CD4-positive, alpha-beta memory T cell (primary cell): Measurements from ENCODE around the gene EPDR1. TPM values are rescaled to one million over a fixed set of nuclear protein-coding genes. Genes with fewer than 3 reads are reported as not detected.

Experiments used
- CTCF ChIA-PET: fragments of 350-600 bp; sonication (Branson Sonifier 250); formaldehyde crosslinking; loops from one replicate; lab custom pipeline; 2021; ENCODE audit warnings: inconsistent platforms; ENCODE audit not compliant: partially characterized antibody; lab: Charles Lee
- POLR2A ChIA-PET: fragments of 350-600 bp; sonication (Branson Sonifier 250); formaldehyde crosslinking; loops from one replicate; lab custom pipeline; 2021; ENCODE audit not compliant: partially characterized antibody; lab: Charles Lee
- DNase-seq, 5 donors: peaks; one replicate each; pipeline versions ENCODE4 v3.0.0 to v3.0.0-alpha.2; 2020 to 2022; ENCODE audit warnings: mixed read lengths in 1 of 5
- H3K27ac ChIP-seq: one replicate; pipeline ENCODE4 v1.7.0; 2013; ENCODE audit warnings: low read depth, low read length
- H3K27me3 ChIP-seq: 2 replicates; pipeline ENCODE4 v1.7.0; 2013; ENCODE audit warnings: mild to moderate bottlenecking, low read length, moderate library complexity; ENCODE audit not compliant: insufficient read depth
- H3K36me3 ChIP-seq: 2 replicates; pipeline ENCODE4 v1.7.0; 2013; ENCODE audit warnings: mild to moderate bottlenecking, low read length, moderate library complexity; ENCODE audit not compliant: insufficient read depth
- H3K4me1 ChIP-seq: 2 replicates; pipeline ENCODE4 v1.7.0; 2013; ENCODE audit warnings: mild to moderate bottlenecking, low read length, moderate library complexity; ENCODE audit not compliant: insufficient read depth
- H3K4me3 ChIP-seq, 2 donors: one replicate each; pipeline ENCODE4 v1.7.0; 2013; ENCODE audit warnings: low read length in 2 of 2, mild to moderate bottlenecking in 1 of 2
- H3K9me3 ChIP-seq, 2 donors: one replicate each; pipeline ENCODE4 v1.7.0; 2013; ENCODE audit warnings: low read length in 2 of 2, control low read depth in 1 of 2; ENCODE audit not compliant: control insufficient read depth in 1 of 2
- H3K27ac Mint-ChIP-seq, 7 donors: one replicate each; pipeline ENCODE4 v1.8.0; 2020 to 2021; ENCODE audit warnings: mixed read lengths in 7 of 7, mild to moderate bottlenecking in 6 of 7, inconsistent platforms in 3 of 7, moderate library complexity in 3 of 7
- H3K27me3 Mint-ChIP-seq, 2 donors: one replicate each; pipeline ENCODE4 v1.8.0; 2020 to 2021; ENCODE audit warnings: mixed read lengths in 2 of 2
- H3K36me3 Mint-ChIP-seq, 2 donors: one replicate each; pipeline ENCODE4 v1.8.0; 2020 to 2021; ENCODE audit warnings: mixed read lengths in 2 of 2, inconsistent platforms in 1 of 2, mild to moderate bottlenecking in 1 of 2
- H3K4me1 Mint-ChIP-seq, 4 donors: one replicate each; pipeline ENCODE4 v1.8.0; 2020 to 2021; ENCODE audit warnings: mixed read lengths in 4 of 4, mild to moderate bottlenecking in 1 of 4
- H3K4me3 Mint-ChIP-seq, 8 donors: one replicate each; pipeline ENCODE4 v1.8.0; 2020 to 2021; ENCODE audit warnings: mixed read lengths in 8 of 8, mild to moderate bottlenecking in 7 of 8, moderate library complexity in 6 of 8, inconsistent platforms in 3 of 8
- H3K9me3 Mint-ChIP-seq, 8 donors: one replicate each; pipeline ENCODE4 v1.8.0; 2020 to 2021; ENCODE audit warnings: mixed read lengths in 8 of 8, mild to moderate bottlenecking in 5 of 8, inconsistent platforms in 3 of 8, moderate library complexity in 1 of 8
- intact Hi-C: fragments of 100-400 bp; cut with micrococcal nuclease; formaldehyde crosslinking; loops from one replicate; pipeline ENCODE4 v1.15.1; 2023
- polyA plus RNA-seq, 2 donors: library from polyadenylated mRNA; unstranded; fragments of 300-500 nt; fragmentation: Illumina TruSeq; gene quantifications; one replicate each; pipeline ENCODE4 v1.2.3, GENCODE V29; 2021
- total RNA-seq, 2 experiments: library from RNA; stranded (reverse); gene quantifications; one replicate each; pipeline ENCODE4 v1.2.3, GENCODE V29; 2021

EPDR1 gene
- total and polyA plus RNA-seq, 4 experiments from 2014 or later = 0.19 to 0.41 (median 0.34) TPM

- no peaks in the 10 kb centered on the region for H3K36me3 ChIP-seq
- H3K4me3 Mint-ChIP-seq = peak overlapping the region; percentile 29 to 85 (median 65)
- CTCF ChIA-PET = no interaction called here
- H3K27ac Mint-ChIP-seq = no peak overlapping the region
- H3K4me1 Mint-ChIP-seq = peaks cover 6 to 18% (median 12%) of the 10 kb centered on the region in 4 donors
- no peak overlapping the region for H3K27ac ChIP-seq
- H3K4me3 ChIP-seq = no peak overlapping the region
- peaks cover 45 to 53% of the 10 kb centered on the region in 2 donors for H3K27me3 Mint-ChIP-seq
- peaks cover 0 to 19% (median 6%) of the 10 kb centered on the region in 8 donors for H3K9me3 Mint-ChIP-seq
- POLR2A ChIA-PET = no interaction called here
- peaks cover 6% of the 10 kb centered on the region for H3K4me1 ChIP-seq
- peaks cover 0 to 2% of the 10 kb centered on the region in 2 donors for H3K36me3 Mint-ChIP-seq
- intact Hi-C loops = no loop called here
- H3K9me3 ChIP-seq = no peaks in the 10 kb centered on the region
- H3K27me3 ChIP-seq = peaks cover 6% of the 10 kb centered on the region
- DNase-seq = no peak
Observed at GRCh38 chr7:37920849-37921805, 687 bp downstream of the EPDR1 start.

GRCh38 chr7:37921876-37922275 lies 1.4 kb downstream of the EPDR1 start:
- Mint-ChIP-seq H3K4me3 (peak overlapping the region in 4 of 8 donors; percentile 9 to 45 (median 30)), H3K4me1 (peaks cover 4 to 16% (median 12%) of the 10 kb centered on the region in 4 donors), H3K27me3 (peaks cover 45 to 53% of the 10 kb centered on the region in 2 donors), H3K9me3 (peaks cover 0 to 21% (median 7%) of the 10 kb centered on the region in 8 donors), H3K27ac (no peak overlapping the region), H3K36me3 (peaks cover 0 to 3% of the 10 kb centered on the region in 2 donors)
- peaks cover 3% of the 10 kb centered on the region for H3K4me1 ChIP-seq
- POLR2A ChIA-PET = no interaction called here
- no peak for DNase-seq
- no peak overlapping the region for H3K27ac ChIP-seq
- H3K4me3 ChIP-seq = no peak overlapping the region
- no peaks in the 10 kb centered on the region for H3K9me3 ChIP-seq
- H3K27me3 ChIP-seq = peaks cover 6% of the 10 kb centered on the region
- CTCF ChIA-PET = no interaction called here
- intact Hi-C loops = no loop called here
- H3K36me3 ChIP-seq = no peaks in the 10 kb centered on the region

DNA sequence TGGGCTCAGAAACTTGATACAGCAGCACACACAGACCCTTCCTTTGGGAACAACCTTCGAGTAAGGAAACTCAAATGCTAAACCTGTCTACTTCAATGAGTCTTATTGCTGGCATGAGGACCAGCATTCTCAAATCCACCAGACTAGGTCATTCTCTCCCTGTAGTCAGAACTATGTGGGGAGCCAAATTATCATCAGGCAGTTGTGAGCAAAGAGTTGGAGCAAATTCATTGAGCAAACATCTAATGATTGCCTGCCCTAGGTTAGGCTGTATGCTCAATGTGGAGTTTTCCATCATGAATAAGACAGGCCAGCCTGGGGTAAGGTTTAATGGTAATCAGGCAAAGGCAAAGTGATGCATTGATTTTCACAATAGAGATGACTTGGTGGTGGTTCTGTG lies 3.6 kb downstream of the EPDR1 start:
- Histone ChIP-seq H3K27ac (no peak overlapping the region), H3K27me3 (peaks cover under 1% of the 10 kb centered on the region), H3K4me3 (no peak overlapping the region), H3K9me3 (no peaks in the 10 kb centered on the region), H3K4me1 (no peaks in the 10 kb centered on the region), H3K36me3 (no peaks in the 10 kb centered on the region)
- H3K27me3 Mint-ChIP-seq = peaks cover 34 to 39% of the 10 kb centered on the region in 2 donors
- no peak overlapping the region for H3K27ac Mint-ChIP-seq
- H3K4me3 Mint-ChIP-seq = no peak overlapping the region
- peaks cover 0 to 3% of the 10 kb centered on the region in 2 donors for H3K36me3 Mint-ChIP-seq
- H3K4me1 Mint-ChIP-seq = peaks cover 1 to 11% (median 7%) of the 10 kb centered on the region in 4 donors
- no peak for DNase-seq
- POLR2A ChIA-PET = no interaction called here
- CTCF ChIA-PET = no interaction called here
- peaks cover 0 to 21% (median 7%) of the 10 kb centered on the region in 8 donors for H3K9me3 Mint-ChIP-seq
- intact Hi-C loops = no loop called here

- H3K4me1 ChIP-seq = no peaks in the 10 kb centered on the region
- Mint-ChIP-seq H3K36me3 (peaks cover 0 to 3% of the 10 kb centered on the region in 2 donors), H3K4me3 (no peak overlapping the region), H3K4me1 (peaks cover 1 to 11% (median 7%) of the 10 kb centered on the region in 4 donors), H3K27ac (no peak overlapping the region), H3K9me3 (peaks cover 0 to 21% (median 7%) of the 10 kb centered on the region in 8 donors), H3K27me3 (peaks cover 28 to 33% of the 10 kb centered on the region in 2 donors)
- no peak overlapping the region for H3K4me3 ChIP-seq
- H3K9me3 ChIP-seq = no peaks in the 10 kb centered on the region
- ChIA-PET POLR2A (no interaction called here), CTCF (no interaction called here)
- intact Hi-C loops = no loop called here
- H3K27ac ChIP-seq = no peak overlapping the region
- no peak for DNase-seq
- no peaks in the 10 kb centered on the region for H3K36me3 ChIP-seq
- H3K27me3 ChIP-seq = no peaks in the 10 kb centered on the region
Observed at GRCh38 chr7:37924491-37925041, 4.1 kb downstream of the EPDR1 start.

GRCh38 chr7:37925620-37926019 lies 5.2 kb downstream of the EPDR1 start:
- H3K4me1 Mint-ChIP-seq = peaks cover 0 to 5% (median 2%) of the 10 kb centered on the region in 4 donors
- no peaks in the 10 kb centered on the region for H3K27me3 ChIP-seq
- DNase-seq = no peak
- H3K36me3 Mint-ChIP-seq = peaks cover 0 to 3% of the 10 kb centered on the region in 2 donors
- H3K27ac Mint-ChIP-seq = no peak overlapping the region
- no peaks in the 10 kb centered on the region for H3K36me3 ChIP-seq
- no peaks in the 10 kb centered on the region for H3K4me1 ChIP-seq
- H3K9me3 ChIP-seq = no peaks in the 10 kb centered on the region
- no peak overlapping the region for H3K27ac ChIP-seq
- intact Hi-C loops = no loop called here
- POLR2A ChIA-PET = no interaction called here
- H3K9me3 Mint-ChIP-seq = peaks cover 0 to 21% (median 7%) of the 10 kb centered on the region in 8 donors
- H3K4me3 ChIP-seq = no peak overlapping the region
- H3K4me3 Mint-ChIP-seq = no peak overlapping the region
- H3K27me3 Mint-ChIP-seq = peaks cover 19 to 25% of the 10 kb centered on the region in 2 donors
- CTCF ChIA-PET = no interaction called here

- intact Hi-C loops = no loop called here
- H3K36me3 Mint-ChIP-seq = peaks cover 0 to 3% of the 10 kb centered on the region in 2 donors
- CTCF ChIA-PET = no interaction called here
Observed at GRCh38 chr7:37927773-37928444, 7.5 kb downstream of the EPDR1 start.

GRCh38 chr7:37928878-37929277 lies 8.4 kb downstream of the EPDR1 start:
- peaks cover 0 to 2% (median 0%) of the 10 kb centered on the region in 4 donors for H3K4me1 Mint-ChIP-seq
- POLR2A ChIA-PET = no interaction called here

More at GRCh38 chr7:37927773-37928444, 7.5 kb downstream of the EPDR1 start:
- Histone ChIP-seq H3K36me3 (no peaks in the 10 kb centered on the region), H3K27me3 (no peaks in the 10 kb centered on the region), H3K4me1 (no peaks in the 10 kb centered on the region), H3K27ac (no peak overlapping the region), H3K4me3 (no peak overlapping the region), H3K9me3 (no peaks in the 10 kb centered on the region)
- no peak for DNase-seq
- H3K4me3 Mint-ChIP-seq = no peak overlapping the region
- H3K27ac Mint-ChIP-seq = no peak overlapping the region
- peaks cover 0 to 20% (median 7%) of the 10 kb centered on the region in 8 donors for H3K9me3 Mint-ChIP-seq
- peaks cover 0 to 2% (median 0%) of the 10 kb centered on the region in 4 donors for H3K4me1 Mint-ChIP-seq
- POLR2A ChIA-PET = no interaction called here
- H3K27me3 Mint-ChIP-seq = peaks cover 8 to 17% of the 10 kb centered on the region in 2 donors

More at GRCh38 chr7:37928878-37929277, 8.4 kb downstream of the EPDR1 start:
- Mint-ChIP-seq H3K9me3 (peaks cover 0 to 14% (median 6%) of the 10 kb centered on the region in 8 donors), H3K27me3 (peaks cover 3 to 10% of the 10 kb centered on the region in 2 donors), H3K27ac (no peak overlapping the region), H3K36me3 (peaks cover 0 to 3% of the 10 kb centered on the region in 2 donors), H3K4me3 (no peak overlapping the region)
- Histone ChIP-seq H3K27me3 (no peaks in the 10 kb centered on the region), H3K36me3 (no peaks in the 10 kb centered on the region), H3K4me3 (no peak overlapping the region), H3K9me3 (no peaks in the 10 kb centered on the region), H3K27ac (no peak overlapping the region), H3K4me1 (no peaks in the 10 kb centered on the region)
- DNase-seq = no peak
- intact Hi-C loops = no loop called here
- CTCF ChIA-PET = no interaction called here
